Kidney (tissue), 14 donors: ENCODE data around the gene CNN1. TPM values are rescaled to one million over a fixed set of nuclear protein-coding genes. Genes with fewer than 3 reads are reported as not detected.

ENCODE experiments used
- DNase-seq, 5 donors: peaks; one replicate each; pipeline ENCODE4 v3.0.0-alpha.2; 2013 to 2020
- FAIRE-seq: peaks from 2 replicates; lab custom pipeline; 2012; peaks lifted over from hg19 to GRCh38; lab: Jason Lieb, UNC
- H3K27ac ChIP-seq, 2 donors: one replicate each; pipeline ENCODE4 v1.7.0; 2013; ENCODE audit warnings: low read depth in 2 of 2, low read length in 2 of 2, inconsistent platforms in 1 of 2
- H3K27me3 ChIP-seq: one replicate; pipeline ENCODE4 v1.7.1; 2013; ENCODE audit warnings: low read length, inconsistent platforms; ENCODE audit not compliant: control insufficient read depth, insufficient read depth
- H3K36me3 ChIP-seq, 3 donors: one replicate each; pipeline versions ENCODE4 v1.7.0 to v1.7.1; 2013; ENCODE audit warnings: low read length in 3 of 3, control low read depth in 1 of 3, inconsistent platforms in 1 of 3; ENCODE audit not compliant: insufficient read depth in 3 of 3, control insufficient read depth in 2 of 3
- H3K4me1 ChIP-seq, 3 donors: one replicate each; pipeline versions ENCODE4 v1.7.0 to v1.7.1; 2013; ENCODE audit warnings: low read length in 3 of 3, inconsistent platforms in 1 of 3, low read depth in 1 of 3; ENCODE audit not compliant: control insufficient read depth in 2 of 3, insufficient read depth in 2 of 3
- H3K4me3 ChIP-seq, 3 donors: one replicate each; pipeline versions ENCODE4 v1.7.0 to v1.8.1; 2013; ENCODE audit warnings: low read length in 3 of 3, control low read depth in 1 of 3, inconsistent platforms in 1 of 3
- H3K9ac ChIP-seq, 3 donors: one replicate each; pipeline versions ENCODE4 v1.7.0 to v1.7.1; 2013; ENCODE audit warnings: low read length in 3 of 3, control low read depth in 1 of 3, inconsistent platforms in 1 of 3
- H3K9me3 ChIP-seq, 3 donors: one replicate each; pipeline versions ENCODE4 v1.7.0 to v1.7.1; 2013; ENCODE audit warnings: low read length in 3 of 3, control low read depth in 1 of 3, inconsistent platforms in 1 of 3; ENCODE audit not compliant: control insufficient read depth in 2 of 3, insufficient read depth in 1 of 3
- CTCF ChIP-seq: IDR thresholded peaks from 3 replicates; pipeline ENCODE4 v1.5.1; 2012; ENCODE audit warnings: mild to moderate bottlenecking, moderate library complexity, borderline replicate concordance; ENCODE audit not compliant: insufficient read depth; ENCODE audit errors: extremely low read depth
- intact Hi-C: fragments of 100-400 bp; cut with DNase I; formaldehyde crosslinking; loops from one replicate; pipeline ENCODE4 v1.11.1; 2022
- polyA plus RNA-seq: library from polyadenylated mRNA; stranded (reverse); fragments of 350-450 nt; fragmentation: Illumina TruSeq; extraction: RNeasy Lipid Tissue Mini Kit (QIAGEN cat#74804); gene quantifications from one replicate; pipeline ENCODE4 v1.2.3, GENCODE V29; 2014; ENCODE audit warnings: low read depth, low replicate concordance; ENCODE audit not compliant: insufficient read depth
- total RNA-seq: library from RNA; stranded (reverse); fragmentation: NEBNext Ultra II Directional; extraction: Animal tissue kit (Norgen Biotek cat#: 25700); gene quantifications from one replicate; pipeline ENCODE4 v1.2.1, GENCODE V29; 2021
- donor health status: control.
- donor health status: control.
- donor health status: control.
- donor health status: control.
- donor health status: control.
- donor health status: DM: yes; HTN: yes; CAD: no.
- donor health status: Normal renal cell carcinoma (clear cell type).

The CNN1 gene
- total and polyA plus RNA-seq, 2 donors from 2014 or later: 42.2 to 47.8 TPM

DNA sequence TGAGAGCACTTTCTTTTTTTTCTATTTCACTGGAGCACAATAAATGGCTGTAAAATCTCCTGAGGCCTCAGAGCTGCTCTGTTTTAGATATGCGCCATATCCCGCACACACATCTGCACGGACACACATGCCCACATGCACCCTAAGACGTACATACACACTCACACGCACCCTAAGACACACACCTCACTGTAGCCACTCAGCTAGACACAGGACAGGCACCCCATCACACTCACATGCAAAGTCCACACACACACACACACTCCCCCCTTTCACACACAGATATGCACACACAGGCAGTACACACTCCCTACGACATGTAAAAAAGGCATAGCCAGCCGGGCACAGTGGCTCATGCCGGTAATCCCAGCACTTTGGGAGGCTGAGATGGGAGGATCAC lies 11.6 kb downstream of the CNN1 start:
- Histone ChIP-seq H3K36me3 (peaks cover 0 to 9% (median 5%) of the 10 kb centered on the region in 3 donors), H3K27ac (no peak overlapping the region), H3K4me1 (no peaks in the 10 kb centered on the region), H3K27me3 (no peaks in the 10 kb centered on the region), H3K9me3 (no peaks in the 10 kb centered on the region), H3K9ac (no peak overlapping the region), H3K4me3 (no peak overlapping the region)
- DNase-seq (no peak), FAIRE-seq (no peak)
- intact Hi-C loops: no loop called here
- TF ChIP-seq CTCF: no peak

DNA sequence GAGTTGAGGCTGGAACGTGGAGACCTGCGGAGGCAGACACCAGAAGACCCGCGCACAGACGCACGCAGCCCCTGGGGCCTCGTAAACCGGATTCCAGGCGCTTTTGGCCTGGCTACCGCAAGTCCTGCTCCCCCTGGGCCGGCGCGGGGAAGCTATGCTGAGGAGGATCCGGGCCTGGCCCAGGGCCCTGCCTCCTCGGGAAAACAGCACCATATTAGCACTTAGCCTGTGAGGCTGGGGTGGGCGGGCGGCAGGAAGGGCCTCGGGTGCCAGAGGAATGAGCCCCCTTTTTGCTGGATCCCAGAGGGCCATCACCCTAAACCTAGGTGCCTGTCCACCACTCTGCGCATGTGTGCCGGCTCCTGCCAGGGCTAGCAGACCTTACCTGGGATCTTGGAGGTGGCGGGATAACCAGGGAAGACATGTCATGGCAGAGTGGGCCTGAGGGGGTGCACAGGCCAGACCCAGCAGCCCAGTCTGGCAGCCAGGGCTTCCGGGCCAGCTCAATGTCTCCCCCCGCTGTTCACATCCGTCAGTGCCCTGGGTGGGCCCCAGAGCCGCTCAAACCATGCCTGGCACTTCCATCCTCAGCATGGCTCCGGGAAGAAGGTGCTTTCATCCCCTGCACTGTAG lies 13.1 kb downstream of the CNN1 start:
- Histone ChIP-seq H3K27me3 (no peaks in the 10 kb centered on the region), H3K4me1 (no peaks in the 10 kb centered on the region), H3K4me3 (no peak overlapping the region), H3K36me3 (peaks cover 0 to 15% (median 10%) of the 10 kb centered on the region in 3 donors), H3K27ac (no peak overlapping the region), H3K9me3 (no peaks in the 10 kb centered on the region), H3K9ac (no peak overlapping the region)
- TF ChIP-seq CTCF: no peak
- intact Hi-C loops: no loop called here
- DNase-seq (peak in 1 of 5 donors; percentile 81), FAIRE-seq (no peak)

GRCh38 chr19:11552666-11553372 lies 14.2 kb downstream of the CNN1 start:
- intact Hi-C loops: no loop called here
- Histone ChIP-seq H3K27me3 (no peaks in the 10 kb centered on the region), H3K4me3 (no peak overlapping the region), H3K27ac (no peak overlapping the region), H3K4me1 (peaks cover 0 to 5% (median 2%) of the 10 kb centered on the region in 3 donors), H3K36me3 (peaks cover 0 to 15% (median 10%) of the 10 kb centered on the region in 3 donors), H3K9me3 (no peaks in the 10 kb centered on the region), H3K9ac (no peak overlapping the region)
- DNase-seq (peak in 1 of 5 donors; percentile 56), FAIRE-seq (no peak)
- no peak for TF ChIP-seq CTCF
